Neural cell (in vitro differentiated cells): ENCODE measurements around the gene INTS13.

Experiments used
- CTCF ChIP-seq: fragments of 450-650 bp; IDR thresholded peaks from 2 replicates; pipeline ENCODE4 v1.5.1; 2014; ENCODE audit warnings: antibody characterized with exemption, mild to moderate bottlenecking, moderate library complexity; ENCODE audit not compliant: poor library complexity, severe bottlenecking
- EZH2 ChIP-seq: fragments of 200-600, 300-800 bp; shearing (Covaris generic), sonication (generic); IDR thresholded peaks from 2 replicates; pipeline ENCODE4 v1.6.1; 2014; ENCODE audit warnings: antibody characterized with exemption, low read length, borderline replicate concordance, mild to moderate bottlenecking; ENCODE audit not compliant: insufficient read depth, poor library complexity, severe bottlenecking
- POLR2AphosphoS5 ChIP-seq: IDR thresholded peaks from 2 replicates; pipeline ENCODE4 v1.6.1; 2012
- REST ChIP-seq: IDR thresholded peaks from 2 replicates; pipeline ENCODE4 v1.6.1; 2012; ENCODE audit warnings: borderline replicate concordance

GRCh38 chr12:26954027-26954426 lies 16.2 kb upstream of the INTS13 start:
- TF ChIP-seq CTCF, result no peak
- TF ChIP-seq EZH2, result no peak
- TF ChIP-seq POLR2AphosphoS5, result no peak
- no peak for TF ChIP-seq REST
